NCI-H446 treated with DMSO at 0.1 percent for 48 hours (cell line): ENCODE data around the gene MSLN.

Experiments used
- DNase-seq: peaks from one replicate; lab custom pipeline; 2025; lab: John Stamatoyannopoulos, UW

Gene MSLN

GRCh38 chr16:776824-777223 is 16.3 kb downstream of the MSLN start:
- DNase-seq = no peak

- DNase-seq = no peak
Measured at GRCh38 chr16:777826-778225, 17.3 kb downstream of the MSLN start.

- no peak for DNase-seq
Measured at GRCh38 chr16:778447-778846, 17.9 kb downstream of the MSLN start.

- no peak for DNase-seq
Measured at GRCh38 chr16:778909-779527, 18.5 kb downstream of the MSLN start.

GRCh38 chr16:779561-779960 is 19.0 kb downstream of the MSLN start:
- DNase-seq = no peak

GRCh38 chr16:780296-780695 is 19.8 kb downstream of the MSLN start:
- no peak for DNase-seq

GRCh38 chr16:781346-782010 is 20.9 kb downstream of the MSLN start:
- no peak for DNase-seq

- no peak for DNase-seq
Measured at GRCh38 chr16:782258-782657, 21.7 kb downstream of the MSLN start.

- DNase-seq = no peak
Measured at GRCh38 chr16:782766-783403, 22.4 kb downstream of the MSLN start.

- no peak for DNase-seq
Measured at GRCh38 chr16:783404-784161, 23.0 kb downstream of the MSLN start.

- no peak for DNase-seq
Measured at GRCh38 chr16:784431-784830, 23.9 kb downstream of the MSLN start.

- DNase-seq = no peak
Measured at GRCh38 chr16:785563-786535, 25.3 kb downstream of the MSLN start.

- DNase-seq = no peak
Measured at GRCh38 chr16:787321-787966, 26.9 kb downstream of the MSLN start.

- no peak for DNase-seq
Measured at GRCh38 chr16:787978-788398, 27.5 kb downstream of the MSLN start, which contains the start of gene RPUSD1. RPUSD1 (minus strand) TSS chr16:788381; CDS start chr16:787737, 644 bp downstream.

- peak; percentile 76 for DNase-seq
Measured at GRCh38 chr16:788399-789126, 28.0 kb downstream of the MSLN start, which contains the start of gene CHTF18. CHTF18 (plus strand) TSS chr16:788620; CDS start chr16:788685, 65 bp downstream.

- no peak for DNase-seq
Measured at GRCh38 chr16:789191-789850, 28.8 kb downstream of the MSLN start.

- no peak for DNase-seq
Measured at GRCh38 chr16:790086-790485, 29.6 kb downstream of the MSLN start.

GRCh38 chr16:791131-791530 is 30.6 kb downstream of the MSLN start:
- DNase-seq = no peak

- no peak for DNase-seq
Measured at GRCh38 chr16:792221-792995, 31.9 kb downstream of the MSLN start.
